HG02642 (cell line): Measurements from ENCODE around the gene RIOK1.
"Not testable (repeated sequence)": the region's sequence is repeated elsewhere in the genome, so short reads cannot be mapped to it uniquely, and the experiment has no call there.

Experiments used
- ATAC-seq: cut with Tn5 transposase; IDR thresholded peaks from one replicate; pipeline ENCODE4 v1.9.1; 2021; ENCODE audit warnings: mild to moderate bottlenecking; ENCODE audit not compliant: unreplicated experiment, poor library complexity

The RIOK1 gene

DNA sequence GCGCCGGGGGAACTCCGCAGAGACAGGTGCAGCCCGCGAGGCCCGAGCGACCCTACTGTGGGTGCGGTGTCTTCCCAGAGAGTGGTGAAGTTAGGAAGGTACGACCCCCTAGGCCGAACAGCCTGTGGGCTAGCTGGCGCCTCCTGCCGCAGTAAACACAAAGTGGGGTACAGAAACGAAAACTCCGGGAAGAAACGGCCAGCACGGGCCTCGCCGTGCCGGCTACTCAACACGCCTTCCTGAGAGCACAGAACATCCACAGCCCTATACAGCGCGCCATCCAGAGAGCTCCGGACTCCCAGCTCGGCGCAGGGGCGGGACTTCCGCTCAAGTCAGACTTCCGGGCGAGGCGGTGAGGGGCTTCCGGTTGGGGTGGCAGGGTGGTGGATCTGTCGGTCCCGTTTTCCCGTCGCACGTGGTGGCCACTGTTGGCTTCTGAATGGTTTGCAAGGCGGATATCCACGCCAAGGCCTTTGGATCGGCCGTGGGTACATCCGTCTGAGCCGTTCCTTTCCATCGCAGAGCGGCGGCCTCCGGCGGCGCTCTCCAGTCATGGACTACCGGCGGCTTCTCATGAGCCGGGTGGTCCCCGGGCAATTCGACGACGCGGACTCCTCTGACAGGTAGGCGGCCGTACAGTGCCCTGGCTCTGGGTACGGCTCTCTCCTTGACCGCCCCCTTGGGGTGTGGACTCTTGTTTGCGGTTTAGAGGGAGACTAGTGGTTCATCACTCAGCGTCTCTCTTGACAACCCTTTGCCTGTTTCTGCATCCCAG lies at the start of gene RIOK1, which contains the start of gene CAGE1:
TSS of gene RIOK1 (plus strand) at position 358 of the 775 bp plus-strand sequence. CDS start at position 553, 195 bp downstream.
TSS of gene CAGE1 (minus strand) at position 292 of the 775 bp plus-strand sequence. CDS start 2,569 bp downstream, outside the sequence.
- peak; percentile 98 for ATAC-seq

GRCh38 chr6:7341271-7341670 lies 48.3 kb upstream of the RIOK1 start:
- no peak for ATAC-seq

DNA sequence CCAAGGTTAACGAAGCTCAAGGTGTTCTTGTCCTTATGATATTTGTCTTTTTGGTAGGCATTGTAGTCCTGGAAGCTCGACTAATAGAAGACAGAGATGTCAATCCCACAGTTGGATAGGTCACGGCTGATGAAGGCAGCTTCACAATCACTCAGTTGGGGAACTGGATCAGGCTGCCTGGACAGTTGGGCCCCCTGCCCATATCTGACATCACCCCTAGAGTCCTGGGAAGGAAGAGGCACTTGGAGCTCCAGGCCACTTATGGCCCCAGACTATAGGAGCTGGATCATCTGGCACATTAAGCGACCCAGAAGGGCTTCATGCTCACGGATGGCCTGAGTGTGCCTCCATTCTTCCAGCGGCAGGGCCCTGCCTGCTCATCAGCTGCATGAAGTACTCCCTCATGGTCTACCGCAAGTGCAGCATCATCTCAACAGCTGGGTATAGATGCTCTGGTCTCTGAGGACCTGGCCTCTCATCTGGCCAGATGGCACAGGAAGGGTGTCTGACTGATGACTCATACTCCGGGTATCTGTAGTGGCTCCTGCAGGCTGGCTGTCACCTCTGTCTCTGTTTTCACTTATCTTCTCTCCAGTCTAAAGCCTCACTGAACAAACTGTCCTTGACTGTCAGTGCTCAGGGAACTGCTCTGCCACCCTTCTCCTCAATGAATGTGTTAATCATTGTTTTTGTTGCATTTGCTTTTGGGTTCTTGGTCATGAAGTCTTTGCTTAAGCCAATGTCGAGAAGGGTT lies 47.4 kb upstream of the RIOK1 start:
- no peak for ATAC-seq

DNA sequence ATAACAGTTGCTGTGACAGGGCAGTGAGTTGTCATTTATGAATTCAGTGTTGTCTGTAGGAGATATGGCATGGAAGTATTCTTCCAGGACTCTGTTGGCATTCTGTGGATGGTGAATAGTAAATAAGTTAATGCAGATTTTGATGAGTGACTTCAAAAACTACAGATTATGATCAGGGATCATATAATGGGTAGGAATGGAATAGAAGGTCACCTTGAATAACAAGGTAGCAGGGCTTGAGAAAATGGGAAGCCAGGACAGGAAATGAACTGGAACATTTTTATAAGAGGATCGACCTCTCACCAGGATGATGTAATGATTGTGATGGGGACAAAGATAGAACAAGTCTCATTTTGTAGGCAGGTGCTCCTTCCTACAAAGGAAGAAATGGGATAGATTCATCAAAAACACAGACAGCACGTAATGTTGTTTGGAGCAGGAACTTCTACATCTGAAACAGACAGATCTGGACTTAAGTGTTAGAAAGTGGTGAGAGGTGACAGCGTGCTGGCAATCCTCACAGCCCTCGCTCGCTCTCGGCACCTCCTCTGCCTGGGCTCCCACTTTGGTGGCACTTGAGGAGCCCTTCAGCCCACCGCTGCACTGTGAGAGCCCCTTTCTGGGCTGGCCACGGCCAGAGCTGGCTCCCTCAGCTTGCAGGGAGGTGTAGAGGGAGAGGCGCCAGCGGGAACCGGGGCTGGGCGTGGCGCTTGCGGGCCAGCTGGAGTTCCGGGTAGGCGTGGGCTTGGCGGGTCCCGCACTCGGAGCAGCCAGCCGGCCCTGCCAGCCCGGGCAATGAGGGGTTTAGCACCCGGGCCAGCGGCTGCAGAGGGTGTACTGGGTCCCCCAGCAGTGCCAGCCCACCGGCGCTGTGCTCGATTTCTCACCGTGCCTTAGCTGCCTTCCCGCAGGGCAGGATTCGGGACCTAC lies 45.8 kb upstream of the RIOK1 start:
- no peak for ATAC-seq

GRCh38 chr6:7344773-7345450 lies 44.7 kb upstream of the RIOK1 start:
- ATAC-seq, result not testable (repeated sequence)

GRCh38 chr6:7347551-7347997 lies 42.0 kb upstream of the RIOK1 start:
- ATAC-seq, result not testable (repeated sequence)

DNA sequence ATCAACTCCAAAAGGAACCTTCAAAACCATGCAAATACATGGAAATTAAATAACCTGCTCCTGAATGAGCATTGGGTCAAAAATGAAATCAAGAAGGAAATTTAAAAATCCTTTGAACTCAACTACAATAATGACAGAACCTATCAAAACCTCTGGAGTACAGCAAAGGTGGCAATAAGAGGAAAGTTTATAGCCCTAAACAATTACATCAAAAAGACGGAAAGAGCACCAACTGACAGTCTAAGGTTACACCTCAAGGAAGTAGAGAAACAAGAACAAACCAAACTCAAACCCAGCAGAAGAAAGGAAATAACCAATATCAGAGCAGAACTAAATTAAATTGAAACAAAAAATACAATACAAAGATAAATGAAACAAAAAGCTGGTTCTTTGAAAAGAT lies 39.0 kb upstream of the RIOK1 start:
- ATAC-seq, result not testable (repeated sequence)

DNA sequence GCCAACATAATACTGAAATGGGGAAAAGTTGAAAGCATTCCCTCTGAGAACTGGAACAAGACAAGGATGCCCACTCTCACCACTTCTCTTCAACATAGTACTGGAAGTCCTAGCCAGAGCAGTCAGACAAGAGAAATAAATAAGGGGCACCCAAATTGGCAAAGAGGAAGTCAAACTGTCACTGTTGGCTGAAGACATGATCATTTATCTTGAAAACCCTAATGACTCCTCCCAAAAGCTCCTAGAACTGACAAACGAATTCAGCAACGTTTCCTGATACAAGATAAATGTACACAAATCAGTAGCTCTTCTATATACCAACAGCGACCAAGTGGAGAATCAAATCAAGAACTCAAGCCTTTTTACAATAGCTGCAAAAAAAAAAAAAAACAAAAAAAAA lies 37.7 kb upstream of the RIOK1 start:
- not testable (repeated sequence) for ATAC-seq

GRCh38 chr6:7367408-7367807 lies 22.2 kb upstream of the RIOK1 start:
- ATAC-seq, result no peak

DNA sequence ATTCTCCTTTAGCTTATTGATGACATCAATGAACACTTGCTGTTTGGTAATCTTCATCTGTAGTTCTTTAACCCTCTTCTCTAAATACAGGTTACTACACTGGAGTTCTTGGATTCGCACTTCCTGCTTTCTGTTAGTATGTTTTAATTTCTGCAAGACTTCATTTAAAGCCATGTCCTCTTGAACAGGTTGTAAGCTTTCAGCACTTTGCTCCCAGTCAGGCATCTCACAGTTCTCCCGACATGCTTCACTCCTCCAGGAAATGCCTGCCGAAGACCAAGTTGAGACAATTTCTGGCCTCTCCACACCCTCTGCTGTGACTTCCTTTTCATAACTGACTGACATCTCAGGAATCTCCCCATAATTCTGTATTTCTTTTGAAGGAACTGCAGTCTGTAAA lies 15.9 kb upstream of the RIOK1 start:
- no peak for ATAC-seq

DNA sequence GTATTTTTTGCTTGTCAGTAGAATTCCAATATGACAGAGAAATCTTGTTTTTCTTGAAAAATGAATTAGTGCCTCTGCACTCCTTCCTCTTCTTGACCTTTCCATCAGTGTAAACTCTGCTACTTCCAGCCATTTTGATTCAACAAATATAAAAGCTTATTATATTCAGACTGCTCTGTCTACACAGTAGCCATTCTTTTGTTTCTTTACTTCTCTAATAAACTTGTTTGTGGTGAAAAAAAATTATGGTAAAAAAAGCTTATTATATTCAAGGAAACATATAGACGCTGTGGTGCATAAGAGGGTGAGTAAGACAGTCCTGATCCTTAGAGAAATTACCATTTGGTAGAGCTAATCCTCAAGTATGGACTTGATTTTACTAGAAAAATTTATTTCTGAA lies 11.6 kb upstream of the RIOK1 start:
- ATAC-seq, result no peak

DNA sequence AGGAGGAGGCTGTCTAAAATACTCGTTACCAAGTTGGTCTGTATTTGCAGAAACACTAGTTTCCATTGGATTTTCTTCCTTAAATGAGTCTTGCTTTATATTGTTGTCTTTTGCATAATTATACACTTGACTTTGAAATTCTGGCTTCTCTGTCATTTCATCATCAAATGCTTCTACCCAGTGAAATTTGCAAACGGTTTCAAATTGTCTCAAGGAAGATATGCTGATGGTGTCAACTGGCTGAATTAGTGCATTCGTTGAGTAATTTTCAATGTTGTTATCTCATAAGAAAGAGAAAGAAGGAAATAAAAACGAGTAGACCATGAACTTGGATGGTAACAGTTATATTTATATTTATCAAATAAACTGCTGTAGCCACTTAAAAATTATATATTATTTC lies 10.9 kb upstream of the RIOK1 start:
- ATAC-seq, result no peak

GRCh38 chr6:7381092-7381491 lies 8.5 kb upstream of the RIOK1 start:
- no peak for ATAC-seq

- ATAC-seq, result no peak
Measured at GRCh38 chr6:7389162-7389450, 502 bp upstream of the RIOK1 start.

- peak; percentile 8 for ATAC-seq
Measured at GRCh38 chr6:7390226-7390878, 744 bp downstream of the RIOK1 start.

- no peak for ATAC-seq
Measured at GRCh38 chr6:7391151-7391550, 1.5 kb downstream of the RIOK1 start.

DNA sequence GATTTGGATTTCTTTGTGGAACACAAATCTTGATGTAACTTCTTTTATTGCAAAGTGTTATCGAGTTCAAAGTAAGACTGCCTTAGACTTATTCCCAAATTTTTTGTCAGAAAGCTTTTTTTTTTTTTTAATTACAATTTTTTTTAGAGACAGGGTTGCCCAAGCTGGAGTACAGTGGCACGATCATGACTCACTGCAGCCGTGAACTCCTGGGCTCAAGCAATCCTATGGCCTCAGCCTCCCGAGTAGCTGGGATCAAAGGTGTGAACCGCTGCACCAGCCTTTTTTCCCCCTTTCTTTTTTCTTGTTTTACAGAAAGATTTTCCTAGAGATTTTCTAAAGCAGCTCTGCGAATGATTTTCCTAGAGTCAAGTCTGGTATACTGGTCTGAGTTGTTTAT lies 2.8 kb downstream of the RIOK1 start:
- ATAC-seq, result no peak

DNA sequence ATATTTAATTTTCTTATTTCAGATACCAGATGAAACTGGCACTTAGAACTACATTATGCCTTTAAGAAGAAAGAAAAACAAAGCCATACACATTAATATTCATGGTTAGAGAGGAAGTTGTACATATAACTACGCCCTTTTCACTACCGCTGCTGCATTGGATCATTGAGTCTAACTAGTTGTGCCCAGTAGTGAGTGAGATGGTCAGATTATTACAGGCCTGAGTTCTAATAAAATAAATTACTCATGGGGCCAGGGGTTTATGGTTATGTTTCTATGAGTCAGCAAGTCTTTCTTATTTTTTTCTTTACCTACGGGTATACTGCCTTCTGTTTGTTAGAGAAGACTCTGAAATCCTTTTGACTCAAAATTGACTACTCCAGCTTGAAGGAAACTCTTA lies 11.5 kb downstream of the RIOK1 start:
- no peak for ATAC-seq

DNA sequence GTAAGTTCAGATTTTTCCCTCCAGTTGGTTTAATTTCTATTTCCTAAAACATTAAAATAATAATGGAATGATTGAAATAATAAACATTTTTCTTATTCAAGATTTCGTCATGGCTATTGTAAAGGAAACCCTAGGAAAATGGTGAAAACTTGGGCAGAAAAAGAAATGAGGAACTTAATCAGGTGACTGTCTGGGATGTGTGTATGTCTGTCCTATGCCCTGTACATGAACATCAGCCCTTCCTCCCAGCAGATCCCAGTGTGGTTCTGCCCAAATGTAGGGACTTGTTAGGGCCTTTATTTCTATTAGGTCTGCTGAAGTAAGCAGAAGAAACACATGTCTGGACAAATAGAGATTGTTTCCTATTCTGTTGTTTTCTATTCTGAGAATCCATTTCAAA lies 13.1 kb downstream of the RIOK1 start:
- no peak for ATAC-seq

GRCh38 chr6:7404546-7404945 lies 14.9 kb downstream of the RIOK1 start:
- no peak for ATAC-seq
